Sigmoid colon (tissue), 3 donors: ENCODE data around the gene BIRC5.

Source experiments
- CTCF ChIP-seq, 4 experiments: fragments of 450-650 bp in 3 of 4; fragments of 200-600 bp in 1 of 4; IDR thresholded peaks; one replicate each; pipeline ENCODE4 v1.5.1; 2016 to 2019; ENCODE audit warnings: antibody characterized with exemption in 4 of 4, mild to moderate bottlenecking in 3 of 4, moderate library complexity in 2 of 4
- POLR2A ChIP-seq, 2 donors: fragments of 450-650 bp; IDR thresholded peaks; one replicate each; pipeline ENCODE4 v1.6.1; 2016; ENCODE audit warnings: antibody characterized with exemption in 2 of 2, mild to moderate bottlenecking in 2 of 2, moderate library complexity in 2 of 2

GRCh38 chr17:78233678-78234077 lies 19.6 kb downstream of the BIRC5 start:
- TF ChIP-seq POLR2A (IDR thresholded peaks at IDR 0.05) (no peak), CTCF (IDR thresholded peaks at IDR 0.05) (no peak)
